GM21360 (cell line): ENCODE measurements around the gene TNFRSF13B.
"Not testable (repeated sequence)": the region's sequence is repeated elsewhere in the genome, so short reads cannot be mapped to it uniquely, and the experiment has no call there.

Experiments
- ATAC-seq: cut with Tn5 transposase; IDR thresholded peaks from one replicate; pipeline ENCODE4 v1.9.1; 2021; ENCODE audit warnings: mild to moderate bottlenecking, moderate library complexity; ENCODE audit not compliant: unreplicated experiment

Gene TNFRSF13B

DNA sequence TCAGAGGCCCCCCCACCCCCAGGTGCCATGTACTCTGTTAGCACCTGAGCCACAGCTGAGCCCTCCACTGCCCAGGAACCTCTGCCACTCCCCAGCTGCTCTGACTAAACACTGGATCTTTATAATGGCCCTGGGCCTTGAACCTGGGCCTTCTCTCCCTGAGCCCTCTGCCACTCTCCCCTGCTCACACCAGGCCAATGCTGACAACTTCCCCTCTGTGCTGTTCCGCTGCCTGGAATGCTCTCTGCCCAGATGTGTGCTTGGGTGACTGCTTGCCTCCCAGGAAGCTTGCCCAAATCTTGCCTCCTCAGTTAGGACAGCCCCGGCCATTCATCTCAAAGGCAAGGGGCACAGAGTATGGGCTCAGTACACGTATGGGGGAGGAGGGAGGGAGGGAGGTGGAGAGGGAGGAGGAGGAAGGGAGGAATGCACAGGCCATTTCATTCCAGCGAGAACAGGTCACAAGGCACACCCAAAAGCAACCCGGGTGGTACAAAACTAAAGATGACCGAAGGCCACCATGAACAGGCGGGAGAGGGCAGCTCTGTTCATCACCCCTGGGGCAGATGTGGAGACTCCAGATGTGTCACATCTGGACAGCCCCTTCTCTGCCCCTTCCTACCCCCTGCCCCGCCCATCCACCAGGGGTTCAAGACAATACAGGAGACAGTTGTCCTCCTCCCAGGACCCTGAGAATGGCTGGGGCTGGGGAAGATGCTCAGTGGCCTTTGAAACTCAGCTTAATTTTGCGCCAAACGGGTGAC, 15.3 kb upstream of the TNFRSF13B start:
- ATAC-seq: no peak

- ATAC-seq: no peak
These were observed 14.5 kb upstream of the TNFRSF13B start for GRCh38 chr17:16986391-16986790.

DNA sequence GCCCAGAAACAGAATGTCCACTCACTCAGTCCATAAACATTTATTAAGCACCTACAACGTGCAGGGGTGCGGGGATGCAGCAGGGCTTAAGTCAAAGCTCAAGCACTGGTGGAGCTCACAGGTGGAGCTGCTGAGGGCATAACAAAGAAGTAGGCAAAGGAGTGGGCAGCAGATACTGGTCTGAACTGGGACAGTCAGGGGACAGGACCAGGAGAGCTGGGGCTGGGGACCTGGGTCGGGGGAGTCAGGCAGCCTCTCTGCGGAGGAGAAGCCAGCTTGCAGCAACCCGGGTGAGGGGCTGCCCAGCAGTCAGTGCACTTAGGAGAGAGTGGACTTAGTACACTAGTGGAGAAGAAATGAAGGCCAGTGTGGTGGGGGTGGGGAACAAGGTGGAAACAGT, 10.0 kb upstream of the TNFRSF13B start:
- ATAC-seq: no peak

DNA sequence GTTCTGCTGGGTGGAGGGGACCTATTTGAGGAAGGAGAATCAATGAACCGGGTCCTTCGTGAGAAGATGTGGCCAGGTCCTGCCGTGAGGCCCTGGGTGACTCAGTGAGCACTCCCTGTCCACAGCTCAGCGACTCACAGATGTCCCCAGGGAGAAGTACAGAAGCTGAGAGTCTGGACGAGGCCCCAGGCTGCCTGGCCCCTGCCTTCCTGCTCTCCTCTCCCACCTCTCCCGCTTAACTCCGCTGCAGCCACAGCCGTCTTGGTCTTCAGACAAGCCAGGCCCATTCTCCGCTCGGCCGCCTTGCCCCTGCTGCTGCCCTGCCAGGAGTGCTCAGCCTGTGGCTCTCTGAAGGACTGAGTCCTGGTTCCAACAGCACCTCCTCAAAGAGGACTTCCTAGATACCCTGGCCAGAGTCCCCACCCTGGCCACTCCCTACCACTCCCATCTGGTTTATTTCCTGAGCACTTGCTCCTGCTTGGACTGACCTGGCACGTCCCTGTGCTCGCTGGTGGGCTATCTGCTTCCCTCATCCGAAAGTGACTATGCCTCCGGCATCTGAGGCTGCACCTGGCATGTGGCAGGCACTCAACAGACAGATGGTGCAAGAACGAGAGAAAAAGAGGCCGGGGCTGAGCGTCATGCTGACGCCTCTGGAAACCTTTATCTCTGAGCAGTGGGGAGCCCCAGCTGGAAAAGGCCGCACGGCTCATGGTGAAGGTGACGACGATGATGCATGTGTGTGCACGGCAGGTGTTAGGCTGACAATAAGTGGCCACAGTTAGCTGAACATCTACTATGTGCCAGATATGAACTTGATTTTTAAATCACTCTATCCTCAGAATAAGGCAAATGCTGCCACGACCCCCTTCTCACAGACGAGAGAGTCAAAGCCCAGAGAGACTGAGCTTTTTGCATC, 9.2 kb upstream of the TNFRSF13B start:
- ATAC-seq: no peak

GRCh38 chr17:16980061-16980460, 8.1 kb upstream of the TNFRSF13B start:
- no peak for ATAC-seq

DNA sequence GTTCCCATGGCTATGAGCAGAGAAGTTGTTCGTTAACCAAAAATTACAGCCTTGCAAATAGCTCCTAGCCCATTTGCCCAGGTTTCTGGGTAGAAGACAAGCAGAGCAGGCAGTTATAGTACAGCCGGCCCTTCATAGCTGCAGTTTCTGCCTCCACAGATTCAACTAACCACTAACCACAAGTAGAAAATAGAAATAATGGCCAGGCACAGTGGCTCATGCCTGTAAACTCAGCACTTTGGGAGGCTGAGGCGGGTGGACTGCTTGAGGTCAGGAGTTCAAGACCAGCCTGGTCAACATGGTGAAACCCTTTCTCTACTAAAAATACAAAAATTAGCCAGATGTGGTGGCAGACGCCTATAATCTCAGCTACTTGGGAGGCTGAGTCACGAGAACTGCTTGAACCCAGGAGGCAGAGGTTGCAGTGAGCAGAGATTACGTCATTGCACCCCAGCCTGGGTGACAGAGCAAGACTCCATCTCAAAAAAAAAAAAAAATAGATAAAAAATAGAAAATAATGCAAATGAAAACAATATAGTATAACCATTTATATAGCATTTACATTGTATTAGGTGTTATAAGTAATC, 7.4 kb upstream of the TNFRSF13B start:
- not testable (repeated sequence) for ATAC-seq

DNA sequence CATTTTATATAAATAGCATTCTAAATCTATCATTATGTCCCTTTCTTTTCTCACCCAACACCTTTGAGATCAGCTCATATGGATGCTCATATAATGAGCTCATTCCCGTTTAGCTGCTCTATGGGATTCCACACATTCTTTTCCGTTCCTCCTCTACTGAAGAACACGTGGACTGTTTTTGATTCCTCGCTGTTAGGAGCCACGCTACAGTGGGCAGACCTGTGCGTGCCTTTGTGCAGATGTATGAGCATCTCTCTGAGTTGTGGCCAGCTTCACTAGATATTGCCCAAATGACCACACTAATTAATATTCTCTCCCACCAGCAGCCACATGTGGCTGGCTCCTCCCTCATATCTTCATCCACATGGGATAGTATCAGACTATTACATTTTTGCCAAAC, 6.0 kb upstream of the TNFRSF13B start:
- no peak for ATAC-seq

GRCh38 chr17:16976725-16977550, 5.0 kb upstream of the TNFRSF13B start:
- ATAC-seq: no peak

GRCh38 chr17:16975744-16976625, 4.1 kb upstream of the TNFRSF13B start:
- no peak for ATAC-seq

DNA sequence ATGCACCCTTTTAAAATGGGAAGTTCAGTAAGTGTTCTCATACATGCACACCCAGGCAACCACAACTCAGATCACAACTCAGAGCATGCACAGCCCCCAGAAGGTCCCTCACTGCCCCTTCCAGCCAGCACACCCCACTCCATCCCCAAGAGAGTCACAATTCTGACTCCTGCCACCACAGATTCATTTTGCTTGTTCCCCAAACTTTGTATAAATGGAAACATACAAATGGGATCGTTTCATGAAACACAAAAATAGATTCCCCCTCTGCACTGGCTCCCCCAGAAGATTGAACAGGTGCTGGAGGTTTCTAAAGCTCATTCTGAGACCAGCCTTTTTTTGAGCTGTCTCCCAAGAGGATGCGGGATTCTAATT, 3.3 kb upstream of the TNFRSF13B start:
- ATAC-seq: no peak

DNA sequence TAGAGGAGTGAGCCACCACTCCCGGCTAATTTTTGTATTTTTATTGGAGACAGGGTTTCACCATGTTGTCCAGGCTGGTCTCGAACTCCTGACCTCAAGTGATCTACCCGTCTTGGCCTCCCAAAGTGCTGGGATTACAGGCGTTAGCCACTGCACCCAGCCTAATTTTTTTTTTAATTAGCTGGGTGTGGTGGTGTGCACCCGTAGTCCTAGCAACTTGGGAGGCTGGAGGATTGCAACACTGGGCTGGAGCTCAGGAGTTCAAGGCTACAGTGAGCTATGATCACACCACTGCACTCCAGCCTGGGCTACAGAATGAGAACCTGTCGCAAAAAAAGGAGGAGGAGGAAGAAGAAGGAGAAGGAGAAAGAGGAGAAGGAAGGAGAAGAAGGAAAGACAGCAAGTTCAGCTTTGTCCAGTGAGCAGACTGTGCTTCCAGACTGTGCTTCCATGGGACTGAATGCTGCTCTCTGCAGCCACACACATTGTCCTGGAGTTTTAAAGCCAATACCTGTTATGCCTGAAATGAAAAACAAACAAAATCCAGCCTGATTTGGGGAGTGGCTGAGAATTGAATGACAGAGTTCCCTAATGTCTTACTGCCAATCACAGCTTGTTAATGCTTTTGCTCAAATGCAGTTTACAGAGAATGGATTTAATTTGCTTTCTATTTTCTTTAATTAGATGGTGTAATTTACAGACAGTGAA, 2.8 kb upstream of the TNFRSF13B start:
- no peak for ATAC-seq

DNA sequence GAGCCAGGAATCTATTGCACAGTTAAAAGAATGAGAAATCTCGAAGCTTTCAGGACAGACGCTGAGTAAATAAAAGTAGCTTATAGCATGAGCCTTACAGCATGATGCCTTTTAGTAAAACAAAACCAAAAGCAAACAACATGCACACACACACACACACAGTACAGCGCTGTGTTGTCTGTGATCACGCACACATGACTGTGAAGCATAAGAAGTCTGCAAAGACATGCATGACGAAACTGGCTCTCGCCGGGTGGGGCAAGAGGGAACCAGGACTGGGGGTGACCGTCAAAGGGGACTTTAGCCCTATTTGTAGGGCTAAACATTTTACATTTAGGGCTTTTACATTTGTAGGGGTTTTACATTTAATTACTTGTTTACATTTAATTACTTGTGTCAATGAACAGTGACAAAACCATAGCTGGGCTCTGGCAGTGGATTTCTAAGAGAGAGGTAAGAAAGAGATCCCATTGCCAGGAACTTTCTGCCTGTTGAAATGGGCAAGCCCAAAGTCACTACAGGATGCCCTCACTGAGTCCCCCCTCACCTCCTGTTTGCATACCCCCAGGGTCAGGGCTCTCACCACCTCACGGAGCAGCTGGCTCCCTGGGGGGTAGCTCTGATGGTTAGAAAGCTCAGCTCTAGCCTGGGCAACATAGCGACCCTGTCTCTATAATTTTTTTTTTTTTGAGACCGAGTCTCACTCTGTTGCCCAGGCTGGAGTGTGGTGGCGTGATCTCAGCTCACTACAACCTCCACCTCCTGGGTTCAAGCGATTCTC, 2.0 kb upstream of the TNFRSF13B start:
- peak; percentile 33 for ATAC-seq

- ATAC-seq: not testable (repeated sequence)
These were observed 1.1 kb upstream of the TNFRSF13B start for GRCh38 chr17:16973043-16973442.

DNA sequence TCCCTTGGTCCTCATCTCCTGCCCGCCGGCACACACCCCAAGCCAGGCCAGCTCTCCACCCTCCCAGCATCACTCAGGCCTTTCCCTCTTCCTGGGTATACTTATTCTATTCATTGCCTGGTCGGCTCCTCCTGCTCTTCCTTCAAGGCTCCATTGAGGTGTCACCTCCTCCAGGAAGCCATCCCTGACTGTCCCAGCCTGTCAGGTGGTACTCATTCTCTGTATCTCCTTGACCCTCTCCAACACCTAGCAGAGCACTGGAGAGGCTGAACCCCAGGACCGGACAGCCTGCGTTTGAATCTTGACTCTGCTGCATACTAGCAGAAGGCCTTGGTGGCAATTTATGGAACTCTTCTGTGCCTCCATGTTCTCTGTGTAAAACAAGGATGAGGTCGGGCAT, 428 bp upstream of the TNFRSF13B start:
- no peak for ATAC-seq

GRCh38 chr17:16969931-16970906, 1.7 kb downstream of the TNFRSF13B start:
- no peak for ATAC-seq

- no peak for ATAC-seq
These were observed 3.1 kb downstream of the TNFRSF13B start for GRCh38 chr17:16968786-16969185.

GRCh38 chr17:16962804-16963203, 9.1 kb downstream of the TNFRSF13B start:
- ATAC-seq: no peak
